ENCODE results near the gene TMEM233. TPM values are rescaled to one million over a fixed set of nuclear protein-coding genes. Genes with fewer than 3 reads are reported as not detected.
A peak's percentile ranks its signal among the peaks of the same experiment; 100 is the strongest.

TMEM233 gene
- total RNA-seq, 1 donor from 2014 or later: 0.11 TPM

GRCh38 chr12:119669744-119670472 is 76.3 kb downstream of the TMEM233 start:
- intact Hi-C loops (cut with micrococcal nuclease): loop anchor here (5.0 kb wide), 1 partner anchor 112 kb away; no protein-coding TSS in a partner anchor
- no peak for TF ChIP-seq CTCF (IDR thresholded peaks at IDR 0.05; ENCODE audit: borderline replicate concordance)
- Histone ChIP-seq H3K4me3 (peak overlapping the region; percentile 13), H3K27me3 (ENCODE audit: low read depth) (no peaks in the 10 kb centered on the region), H3K27ac (replicated peaks) (peak overlapping the region; percentile 49), H3K9me3 (replicated peaks) (no peaks in the 10 kb centered on the region), H3K36me3 (peaks cover 41% of the 10 kb centered on the region), H3K4me1 (peaks cover 83% of the 10 kb centered on the region)
- DNase-seq: no peak

DNA sequence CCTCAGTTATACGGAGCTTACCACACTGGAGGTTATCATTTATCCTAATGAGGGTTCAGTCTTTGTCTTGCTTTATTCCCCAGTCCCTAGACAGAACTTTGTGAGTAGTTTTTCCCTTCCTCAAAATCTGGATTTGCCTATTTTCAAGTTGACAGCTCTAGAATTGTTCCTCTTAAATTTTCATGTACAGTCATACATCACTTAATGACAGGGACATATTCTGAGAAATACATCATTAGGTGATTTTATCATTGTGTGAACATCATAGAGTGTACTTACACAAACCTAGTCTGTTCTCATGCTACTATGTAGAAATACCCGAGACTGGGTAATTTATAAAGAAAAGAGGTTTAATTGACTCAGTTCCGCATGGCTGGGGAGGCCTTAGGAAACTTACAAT is 77.5 kb downstream of the TMEM233 start:
- Histone ChIP-seq H3K9me3 (replicated peaks) (no peaks in the 10 kb centered on the region), H3K27me3 (ENCODE audit: low read depth) (no peaks in the 10 kb centered on the region), H3K4me1 (peaks cover 81% of the 10 kb centered on the region), H3K27ac (replicated peaks) (peak overlapping the region; percentile 49), H3K36me3 (peaks cover 53% of the 10 kb centered on the region), H3K4me3 (no peak overlapping the region)
- intact Hi-C loops (cut with micrococcal nuclease): no loop called here
- TF ChIP-seq CTCF (IDR thresholded peaks at IDR 0.05; ENCODE audit: borderline replicate concordance): no peak
- no peak for DNase-seq

DNA sequence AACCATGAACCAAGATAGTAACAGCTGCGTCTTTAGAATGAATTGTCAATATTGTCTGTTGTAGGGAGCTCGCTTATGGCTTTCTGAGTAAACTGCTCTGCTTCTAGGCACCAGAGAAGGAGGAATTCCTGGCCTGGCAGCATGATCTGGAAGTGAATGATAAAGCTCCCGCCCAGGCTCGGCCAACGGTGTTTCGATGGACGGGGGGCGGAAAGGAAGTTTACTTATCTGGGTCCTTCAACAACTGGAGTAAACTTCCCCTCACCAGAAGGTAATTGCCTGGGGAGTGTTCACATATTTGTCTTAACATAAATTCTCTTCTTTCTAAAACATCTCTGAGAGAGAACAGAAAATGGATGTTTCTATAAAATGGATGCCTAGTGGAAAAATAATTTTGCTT is 78.6 kb downstream of the TMEM233 start:
- Histone ChIP-seq H3K27me3 (ENCODE audit: low read depth) (no peaks in the 10 kb centered on the region), H3K36me3 (peaks cover 64% of the 10 kb centered on the region), H3K27ac (replicated peaks) (peak overlapping the region; percentile 83), H3K9me3 (replicated peaks) (no peaks in the 10 kb centered on the region), H3K4me1 (peaks cover 70% of the 10 kb centered on the region), H3K4me3 (no peak overlapping the region)
- DNase-seq: no peak
- TF ChIP-seq CTCF (IDR thresholded peaks at IDR 0.05; ENCODE audit: borderline replicate concordance): no peak
- intact Hi-C loops (cut with micrococcal nuclease): no loop called here

DNA sequence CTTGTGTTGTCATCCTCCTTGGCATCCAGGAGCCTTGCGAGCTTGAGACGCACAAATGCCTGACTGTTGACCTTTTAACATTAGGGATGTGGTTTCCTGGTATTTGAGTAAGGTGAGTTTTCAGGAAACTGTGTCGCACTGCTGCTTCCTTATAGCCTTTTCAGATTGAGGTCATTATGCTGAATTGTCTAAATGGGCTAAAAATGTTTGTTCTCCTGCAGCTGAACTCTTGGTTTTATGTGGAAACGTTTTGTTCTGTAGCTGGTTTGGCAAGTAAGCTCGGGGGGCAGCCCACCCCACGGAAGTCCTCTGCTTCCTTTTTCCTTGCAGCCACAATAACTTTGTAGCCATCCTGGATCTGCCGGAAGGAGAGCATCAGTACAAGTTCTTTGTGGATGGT is 80.1 kb downstream of the TMEM233 start:
- Histone ChIP-seq H3K27ac (replicated peaks) (peak overlapping the region; percentile 83), H3K9me3 (replicated peaks) (no peaks in the 10 kb centered on the region), H3K4me3 (no peak overlapping the region), H3K36me3 (peaks cover 78% of the 10 kb centered on the region), H3K4me1 (peaks cover 67% of the 10 kb centered on the region), H3K27me3 (ENCODE audit: low read depth) (no peaks in the 10 kb centered on the region)
- intact Hi-C loops (cut with micrococcal nuclease): no loop called here
- peak; percentile 38 for DNase-seq
- no peak for TF ChIP-seq CTCF (IDR thresholded peaks at IDR 0.05; ENCODE audit: borderline replicate concordance)

DNA sequence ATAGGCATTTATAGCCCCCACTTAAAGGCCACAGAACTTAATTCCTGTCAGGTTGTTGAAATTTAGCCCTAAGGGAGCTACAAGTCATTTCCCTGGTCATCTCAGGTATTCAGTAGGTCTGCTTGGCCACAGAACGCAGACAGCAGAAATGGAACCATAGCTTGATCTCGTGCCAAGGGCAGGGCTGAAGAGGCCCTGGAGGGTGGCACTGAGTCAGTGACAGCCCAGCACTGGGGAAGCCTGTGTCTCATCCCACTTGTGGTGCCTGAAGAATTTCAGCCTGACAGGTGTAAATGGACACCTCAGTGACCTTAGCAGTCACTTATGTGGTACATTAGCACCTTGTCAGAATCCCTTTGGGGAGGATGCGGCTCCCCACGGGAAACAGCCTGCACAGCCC is 81.0 kb downstream of the TMEM233 start:
- intact Hi-C loops (cut with micrococcal nuclease): no loop called here
- no peak for DNase-seq
- H3K36me3 ChIP-seq: peaks cover 87% of the 10 kb centered on the region
- H3K27ac ChIP-seq (replicated peaks): peak overlapping the region; percentile 83
- no peak for TF ChIP-seq CTCF (IDR thresholded peaks at IDR 0.05; ENCODE audit: borderline replicate concordance)
- no peaks in the 10 kb centered on the region for H3K27me3 ChIP-seq (ENCODE audit: low read depth)
- H3K4me3 ChIP-seq: no peak overlapping the region
- peaks cover 67% of the 10 kb centered on the region for H3K4me1 ChIP-seq
- H3K9me3 ChIP-seq (replicated peaks): no peaks in the 10 kb centered on the region

Data from left ventricle myocardium inferior (tissue), 1 donor.